ENCODE data around the gene OR56A4.
"Not testable (repeated sequence)": the region's sequence is repeated elsewhere in the genome, so short reads cannot be mapped to it uniquely, and the experiment has no call there.

OR56A4 gene, protein sequence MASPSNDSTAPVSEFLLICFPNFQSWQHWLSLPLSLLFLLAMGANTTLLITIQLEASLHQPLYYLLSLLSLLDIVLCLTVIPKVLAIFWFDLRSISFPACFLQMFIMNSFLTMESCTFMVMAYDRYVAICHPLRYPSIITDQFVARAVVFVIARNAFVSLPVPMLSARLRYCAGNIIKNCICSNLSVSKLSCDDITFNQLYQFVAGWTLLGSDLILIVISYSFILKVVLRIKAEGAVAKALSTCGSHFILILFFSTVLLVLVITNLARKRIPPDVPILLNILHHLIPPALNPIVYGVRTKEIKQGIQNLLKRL

DNA sequence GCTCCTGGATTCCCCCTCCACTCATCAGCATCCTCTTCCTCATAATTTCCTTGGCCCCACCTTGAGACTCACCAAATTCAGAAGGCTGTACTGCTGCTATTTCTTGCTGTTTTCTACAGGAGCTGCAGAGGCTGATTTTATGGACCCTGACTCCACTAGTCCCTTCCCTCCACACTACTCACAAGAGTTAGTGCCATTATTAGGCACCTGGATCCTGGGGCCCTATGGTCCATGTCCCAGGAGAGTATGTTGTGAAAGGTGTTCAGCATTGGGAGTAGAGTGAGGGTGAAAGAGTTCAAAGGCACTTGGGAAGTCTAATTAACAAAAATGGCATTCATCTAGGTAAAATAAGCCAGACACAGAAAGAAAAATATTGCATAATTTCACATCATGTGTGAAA, at the start of gene OR56A4:
TSS of gene OR56A4 (minus strand) at position 101 of the 400 bp plus-strand sequence. CDS start 3,954 bp downstream, outside the sequence.
- no peak for DNase-seq

DNA sequence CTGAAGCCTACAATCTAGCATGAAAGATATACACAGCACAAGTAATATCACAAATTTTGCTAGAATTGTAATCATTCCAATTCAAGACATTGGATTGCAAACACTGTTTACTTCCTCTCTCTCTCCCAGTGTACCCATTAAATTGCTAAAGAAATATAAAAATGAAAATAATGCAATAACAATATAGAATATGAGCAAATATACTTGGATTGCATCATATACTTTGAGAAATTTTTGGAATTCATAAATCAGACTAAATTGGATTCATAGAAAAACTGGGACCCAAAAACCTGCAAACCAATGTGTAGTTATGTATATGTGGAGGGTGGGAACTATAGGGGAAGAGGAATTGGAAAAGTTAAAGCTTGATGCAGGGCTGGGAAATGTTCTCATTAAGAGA, 48.8 kb upstream of the OR56A4 start:
- DNase-seq: no peak

DNA sequence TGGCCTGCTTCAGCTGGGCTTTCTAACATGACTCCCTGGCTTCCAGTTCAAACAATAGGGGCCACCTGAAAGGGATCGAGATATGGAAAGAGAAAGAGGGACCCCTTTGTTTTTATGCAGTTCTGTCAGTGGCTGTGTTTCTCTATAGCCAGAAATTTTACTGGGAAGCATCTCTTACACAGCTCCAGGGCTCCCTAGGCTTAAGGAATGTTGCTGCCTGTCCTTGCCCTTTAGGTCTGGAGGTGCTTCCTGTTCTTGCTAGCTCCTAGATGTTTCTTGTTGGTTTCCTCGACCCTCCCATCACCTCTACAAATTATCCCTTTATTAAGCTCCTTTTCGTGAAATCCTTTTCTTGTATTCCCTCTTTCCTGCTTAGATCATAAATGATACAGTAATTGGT, 45.6 kb upstream of the OR56A4 start:
- DNase-seq: no peak

DNA sequence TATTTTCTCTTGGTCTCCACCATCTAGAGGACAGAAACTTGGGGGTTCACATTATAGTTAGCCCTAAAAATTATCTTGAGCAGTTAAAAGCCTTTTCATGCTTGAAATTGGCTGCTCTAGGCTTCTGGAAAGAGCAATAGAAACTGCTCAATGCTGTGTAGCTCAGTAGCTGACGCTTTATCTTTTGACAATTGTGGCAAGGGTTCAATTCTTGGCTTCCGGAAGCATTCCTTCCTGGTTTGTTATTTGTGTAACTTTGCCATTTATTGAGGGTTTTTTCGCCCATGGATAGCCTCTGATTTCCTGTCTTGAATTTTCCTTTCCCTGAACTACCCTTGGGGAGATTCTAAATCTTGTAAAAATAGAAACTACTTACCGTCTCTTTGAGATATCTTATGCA, 34.1 kb upstream of the OR56A4 start:
- DNase-seq: no peak

DNA sequence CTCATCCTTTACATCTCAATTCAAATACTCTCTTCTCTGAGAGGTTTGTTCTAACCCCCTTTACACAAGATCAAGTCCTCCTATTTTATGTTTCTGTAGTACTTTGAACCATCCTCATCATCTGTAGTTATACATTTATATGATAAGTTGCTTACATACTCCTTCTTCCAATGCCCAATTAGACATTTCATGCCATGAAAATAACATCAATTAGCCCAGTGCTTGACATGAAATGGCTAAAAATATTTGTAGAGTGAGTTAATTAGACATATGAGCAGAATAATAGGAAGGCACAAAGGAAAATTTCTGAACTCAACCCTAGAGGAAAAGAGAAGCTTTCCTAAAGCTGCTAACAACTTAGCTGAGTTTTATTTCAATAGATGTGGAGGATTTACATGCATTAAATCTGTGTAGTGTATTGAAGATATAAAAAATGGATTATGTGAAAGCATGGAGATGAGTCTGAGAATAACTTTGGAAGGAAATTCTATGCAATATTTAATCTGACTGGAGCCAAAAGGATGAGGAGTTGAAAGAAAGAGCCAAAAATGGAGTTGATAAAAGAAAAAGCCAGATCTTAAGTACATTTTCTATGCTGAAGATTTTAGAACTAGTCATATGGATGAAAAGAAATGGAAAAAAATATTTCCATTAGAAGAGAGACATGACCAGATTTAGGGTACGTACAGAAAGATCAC, 24.1 kb upstream of the OR56A4 start, which contains the start of gene OR56A1:
TSS of gene OR56A1 (minus strand) at position 51 of the 698 bp plus-strand sequence. CDS start 3,066 bp downstream, outside the sequence.
- no peak for DNase-seq

DNA sequence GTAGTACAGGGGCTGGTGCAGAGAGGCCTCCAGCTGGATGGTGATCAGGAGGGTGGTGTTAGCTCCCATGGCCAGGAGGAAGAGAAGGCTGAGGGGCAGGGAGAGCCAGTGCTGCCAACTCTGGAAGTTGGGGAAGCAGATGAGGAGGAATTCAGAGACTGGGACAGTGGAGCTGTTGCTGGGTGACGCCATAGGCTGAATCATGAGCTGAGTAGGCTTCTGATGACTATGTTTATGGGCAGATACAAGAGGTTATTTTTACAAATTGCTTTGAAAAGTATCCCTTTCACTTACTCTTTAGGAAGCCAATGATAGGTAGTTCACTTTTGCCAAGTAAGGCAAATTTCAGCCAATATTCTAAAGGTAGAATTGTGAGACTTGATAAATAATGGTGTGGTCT, 20.8 kb upstream of the OR56A4 start:
- no peak for DNase-seq

DNA sequence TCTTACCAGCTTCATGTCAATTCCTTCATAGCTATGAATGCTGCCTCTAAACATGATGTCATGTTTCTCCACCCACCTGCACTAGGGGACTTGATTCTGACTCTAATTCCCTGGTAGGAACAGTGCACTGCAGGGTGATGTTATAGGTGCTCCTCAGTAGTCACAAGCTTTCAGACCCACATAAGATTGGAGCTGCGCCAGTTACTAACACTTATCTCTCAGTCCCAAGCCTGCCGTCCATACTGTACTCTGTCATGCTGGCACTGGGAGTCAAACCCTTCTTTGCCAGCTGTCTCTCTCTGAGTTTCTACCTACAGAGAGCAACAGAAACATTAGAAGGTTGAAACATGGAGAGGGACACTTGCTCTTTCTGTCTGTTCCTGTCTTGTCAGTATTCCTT, 18.3 kb upstream of the OR56A4 start:
- no peak for DNase-seq

DNA sequence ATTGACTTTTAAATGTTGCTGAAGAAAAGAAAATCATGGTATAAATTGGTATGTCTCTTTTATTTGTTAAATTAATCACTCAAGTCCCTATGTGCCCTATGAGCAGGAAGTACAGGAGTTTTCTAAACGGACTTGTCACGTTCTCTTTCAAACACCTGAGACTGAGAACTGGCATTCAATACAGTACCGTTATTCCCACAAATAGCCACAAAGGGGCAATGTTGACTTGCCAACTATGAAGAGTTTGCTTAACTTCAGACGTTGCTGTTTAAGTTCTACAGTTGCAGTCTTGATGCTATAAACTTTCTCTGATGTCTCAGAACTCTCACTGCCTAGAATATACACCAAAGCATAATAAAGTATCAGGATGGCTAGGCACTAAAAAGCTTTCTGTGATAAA, 16.2 kb upstream of the OR56A4 start:
- DNase-seq: no peak

DNA sequence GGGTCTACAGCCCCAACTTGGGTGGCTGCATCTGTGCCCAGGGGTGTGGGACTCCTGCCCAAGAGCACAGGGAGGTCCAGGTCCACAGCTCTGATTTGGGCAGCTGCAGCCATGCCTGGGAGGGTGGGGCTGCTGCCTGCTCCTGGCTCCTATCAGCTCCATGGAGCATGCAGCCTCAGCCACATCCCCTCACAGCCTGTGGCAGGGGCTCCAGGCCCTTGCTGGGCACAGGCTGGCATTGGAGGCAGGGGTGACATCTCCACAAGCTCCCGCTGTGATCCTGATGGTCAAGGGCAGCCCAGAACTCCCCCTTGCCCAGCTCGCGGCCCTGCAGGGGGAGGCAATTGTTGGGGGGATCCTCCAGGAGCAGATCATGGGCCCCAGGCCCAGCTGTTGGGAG, 6.3 kb upstream of the OR56A4 start:
- DNase-seq: no peak

DNA sequence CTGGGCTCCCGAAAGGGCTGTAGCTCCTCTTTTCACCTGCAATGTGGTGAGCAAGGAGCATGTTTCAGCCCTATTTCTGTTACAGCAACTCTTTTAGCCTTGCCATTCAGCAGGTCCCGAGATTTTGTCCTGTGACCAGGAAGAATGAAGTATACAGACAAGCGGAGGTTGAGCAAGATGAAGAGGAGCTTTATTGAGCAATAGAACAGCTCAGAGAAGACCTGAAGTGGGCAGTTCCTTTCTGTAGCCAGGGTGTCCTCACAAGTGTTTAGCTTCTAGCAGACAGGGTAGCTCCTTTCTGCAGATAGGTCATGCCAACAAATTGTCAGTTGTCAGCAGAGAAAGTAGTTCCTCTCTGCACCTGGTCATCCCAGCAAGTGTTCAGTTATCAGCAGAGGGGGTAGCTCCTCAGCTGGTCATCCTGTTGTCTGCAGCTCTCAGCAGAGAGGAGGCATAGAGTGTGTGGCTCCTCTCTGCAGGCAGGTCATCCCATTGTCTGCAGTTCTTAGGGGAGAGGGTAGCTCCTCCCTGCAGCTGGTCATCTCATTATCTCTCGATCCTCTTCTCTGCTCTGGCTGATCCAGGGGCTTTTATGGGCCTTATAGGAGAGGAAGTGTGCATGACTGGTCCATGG, 5.4 kb upstream of the OR56A4 start:
- no peak for DNase-seq

DNA sequence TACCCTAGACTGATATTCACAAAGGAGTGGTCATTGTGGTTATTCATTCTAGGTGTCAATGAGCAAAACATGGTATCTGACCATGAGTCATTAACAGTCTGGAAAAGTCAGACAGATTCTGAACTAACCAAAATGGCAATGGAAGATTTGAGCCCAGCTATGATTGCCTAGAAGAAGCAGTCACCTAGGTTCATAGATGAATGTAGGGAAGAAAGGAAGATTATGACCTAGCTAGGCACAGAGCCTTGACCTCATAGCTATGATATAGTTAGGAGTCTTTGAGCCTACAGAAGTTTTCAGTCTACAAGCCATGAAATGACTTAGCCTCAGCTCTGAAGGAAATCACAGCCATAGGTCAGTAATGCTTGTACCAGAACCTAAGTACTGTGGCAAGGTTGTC, 351 bp downstream of the OR56A4 start:
- no peak for DNase-seq

DNA sequence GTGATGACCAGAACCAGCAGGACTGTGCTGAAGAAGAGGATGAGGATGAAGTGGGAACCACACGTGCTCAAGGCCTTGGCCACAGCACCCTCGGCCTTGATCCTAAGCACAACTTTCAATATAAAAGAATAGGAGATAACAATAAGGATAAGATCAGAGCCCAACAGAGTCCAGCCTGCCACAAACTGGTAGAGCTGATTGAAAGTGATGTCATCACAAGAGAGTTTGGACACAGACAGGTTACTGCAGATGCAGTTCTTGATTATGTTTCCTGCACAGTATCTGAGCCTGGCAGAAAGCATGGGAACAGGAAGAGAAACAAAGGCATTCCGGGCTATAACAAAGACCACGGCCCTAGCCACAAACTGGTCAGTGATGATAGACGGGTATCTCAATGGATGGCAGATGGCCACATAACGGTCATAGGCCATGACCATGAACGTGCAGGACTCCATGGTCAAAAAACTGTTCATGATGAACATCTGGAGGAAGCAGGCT, 4.5 kb downstream of the OR56A4 start:
- DNase-seq: no peak

DNA sequence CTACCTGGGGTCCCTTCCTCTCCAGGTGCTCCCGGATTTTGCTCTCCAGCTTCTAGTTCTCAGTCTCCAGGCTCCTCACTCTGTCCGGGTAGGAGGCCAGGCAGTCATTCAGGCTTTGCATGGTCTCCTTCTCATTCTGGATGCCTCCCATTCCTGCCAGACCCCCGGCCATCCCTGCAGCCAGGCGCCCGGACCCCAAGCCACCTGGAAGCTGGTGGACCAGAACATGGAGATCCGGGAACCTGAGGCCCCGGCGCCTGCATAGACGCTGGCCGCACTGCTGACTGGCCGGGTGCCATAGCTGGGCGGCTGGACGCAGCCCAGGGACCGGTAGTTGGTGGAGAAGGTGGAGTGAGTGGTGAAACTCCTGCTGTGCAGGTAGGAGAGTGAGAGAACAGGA, 12.0 kb downstream of the OR56A4 start:
- DNase-seq: no peak

DNA sequence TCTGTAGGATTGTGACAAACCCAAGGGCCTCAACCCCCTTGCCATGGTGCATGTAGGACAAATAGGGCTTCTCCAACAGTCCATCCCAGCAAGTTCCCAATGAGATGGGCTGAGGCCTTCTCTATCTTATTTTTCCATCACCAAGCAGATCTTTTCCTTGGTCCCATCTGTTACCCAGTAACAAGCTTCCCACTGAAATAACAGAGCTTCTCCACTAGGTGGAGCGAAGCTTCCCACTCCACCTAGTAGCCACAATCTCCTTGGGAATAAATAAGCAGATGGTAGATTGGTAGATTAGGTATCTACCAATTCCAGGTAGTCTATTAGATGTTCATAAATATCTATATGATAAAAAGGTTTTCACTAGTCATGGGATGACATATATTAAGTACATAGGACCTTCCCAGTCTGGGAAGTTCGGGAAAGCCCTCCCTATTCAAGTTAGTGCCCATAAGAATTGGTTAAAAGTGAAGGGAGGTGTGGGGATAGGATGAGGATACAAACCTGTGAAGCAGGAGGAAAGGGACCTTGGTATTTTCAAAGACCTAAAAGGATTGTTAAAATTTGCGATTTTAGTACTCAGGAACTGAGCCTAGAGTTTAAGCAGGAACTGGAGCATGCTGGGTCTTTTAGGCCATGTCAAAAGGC, 14.0 kb downstream of the OR56A4 start:
- no peak for DNase-seq

DNA sequence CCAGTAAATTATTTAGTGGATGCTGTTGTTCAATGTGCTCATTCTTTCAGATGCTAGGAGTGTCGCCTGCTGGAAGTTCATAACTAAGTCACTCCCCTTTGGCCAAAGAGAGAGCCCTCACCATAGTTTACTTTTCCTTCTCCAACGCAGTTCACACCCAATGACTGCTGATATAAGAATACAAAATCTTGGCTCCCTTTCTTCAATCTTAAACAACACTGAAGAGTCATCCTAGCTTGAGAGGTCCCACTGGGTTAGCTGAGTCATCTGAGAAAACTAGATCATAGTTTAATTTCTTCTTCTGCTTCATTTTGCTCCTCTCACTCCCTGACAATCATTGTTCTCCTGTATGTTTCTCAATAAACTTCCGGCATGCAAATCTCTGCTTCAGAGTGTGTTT, 14.6 kb downstream of the OR56A4 start:
- no peak for DNase-seq

DNA sequence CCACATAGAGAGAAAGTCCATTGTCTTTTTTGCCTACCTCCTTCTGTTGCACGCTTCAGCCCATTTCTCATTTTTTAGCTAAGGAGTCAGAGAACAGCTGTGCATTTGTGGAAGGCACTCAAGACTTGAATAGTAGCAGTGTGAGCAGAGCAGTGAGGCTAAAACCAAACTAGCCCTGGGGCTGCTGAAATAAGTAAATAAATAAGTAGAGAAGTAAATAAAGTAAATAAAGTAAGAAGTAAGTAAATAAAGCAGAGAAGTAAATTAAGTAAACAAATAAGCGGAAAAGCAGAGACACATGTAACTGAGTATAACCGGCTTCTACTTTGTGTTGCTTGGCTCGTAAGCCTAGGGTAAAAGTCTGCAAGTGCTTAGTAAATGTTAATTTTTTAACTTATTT, 17.5 kb downstream of the OR56A4 start:
- no peak for DNase-seq

DNA sequence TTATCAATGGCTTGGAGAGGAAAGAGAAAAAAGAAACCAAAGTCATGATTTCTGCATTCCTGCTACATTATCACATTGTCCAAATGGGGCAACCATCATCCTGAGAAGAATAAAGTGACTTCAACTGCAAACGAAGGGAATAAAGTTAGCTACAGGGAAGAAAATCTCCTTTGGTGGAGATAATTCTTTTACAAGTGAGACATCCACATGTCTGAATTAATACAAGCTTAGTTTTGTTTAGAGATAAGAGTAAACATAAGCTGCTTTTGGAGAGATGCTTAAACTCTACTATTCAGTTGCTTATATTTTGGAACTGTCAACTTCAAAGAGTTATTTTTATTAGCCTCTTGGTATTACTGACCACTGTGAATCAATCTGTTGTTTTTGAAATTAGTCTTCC, 19.9 kb downstream of the OR56A4 start, which contains the start of gene OR52L1:
TSS of gene OR52L1 (minus strand) at position 101 of the 400 bp plus-strand sequence. CDS start at position 46, 55 bp downstream.
- DNase-seq: no peak

DNA sequence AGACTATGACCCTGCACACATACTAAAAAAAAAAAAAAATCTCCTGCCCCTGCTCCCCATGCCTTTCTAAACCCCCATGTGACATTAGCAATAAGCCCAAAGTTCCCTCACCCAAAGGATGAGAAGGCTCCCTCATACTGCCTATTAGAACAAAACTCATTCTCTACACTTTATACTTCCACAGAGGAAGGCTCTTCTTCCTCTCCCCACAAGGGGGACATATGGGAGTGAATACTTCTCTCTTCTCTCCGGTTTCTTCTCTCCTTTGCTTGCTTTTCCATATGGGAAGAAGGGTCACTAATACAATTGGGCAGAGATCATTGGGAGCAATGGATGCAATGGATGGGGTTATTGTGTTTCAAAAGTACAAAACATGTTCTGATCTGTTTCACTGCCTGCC, 23.3 kb downstream of the OR56A4 start:
- no peak for DNase-seq

DNA sequence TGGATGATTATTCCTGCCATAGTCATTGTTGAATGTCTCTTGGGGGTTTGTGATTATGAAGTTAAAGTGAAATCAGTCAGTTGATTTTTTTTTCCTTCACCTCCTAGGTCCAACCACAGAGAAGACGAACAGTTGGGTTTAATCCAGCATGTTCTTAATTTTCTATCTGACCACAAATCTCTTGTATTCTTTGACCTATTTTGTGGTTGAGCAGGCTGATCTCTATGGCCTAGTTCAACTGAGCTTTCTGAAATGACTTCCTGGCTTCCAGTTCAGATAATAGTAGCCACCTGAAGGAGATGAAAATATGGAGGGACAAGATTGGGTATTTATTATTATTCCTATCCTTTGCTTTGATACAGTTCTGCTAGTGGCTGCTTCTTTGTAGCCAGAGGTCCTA, 33.2 kb downstream of the OR56A4 start:
- DNase-seq: no peak

DNA sequence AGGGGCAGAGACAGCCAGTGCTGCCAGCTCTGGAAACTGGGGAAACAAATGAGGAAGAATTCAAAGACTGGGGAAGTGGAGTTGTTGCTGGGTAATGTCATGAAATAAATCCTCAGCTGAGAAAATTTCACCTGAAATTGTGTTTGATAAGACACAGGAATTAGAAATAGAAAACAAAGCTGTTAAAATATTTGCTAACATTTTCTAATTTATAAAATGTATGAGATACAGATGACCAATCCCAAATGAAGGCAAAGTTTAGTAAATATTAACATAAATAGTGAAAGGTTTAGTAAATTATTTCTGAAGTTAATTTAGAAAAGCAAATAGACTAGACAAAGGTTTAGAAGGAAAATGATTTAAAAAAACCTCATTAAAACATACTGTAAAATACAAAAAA, 38.4 kb downstream of the OR56A4 start, which contains the start of gene OR56A5:
TSS of gene OR56A5 (minus strand) at position 101 of the 400 bp plus-strand sequence. CDS start at position 101, 0 bp downstream.
- DNase-seq: no peak

DNA sequence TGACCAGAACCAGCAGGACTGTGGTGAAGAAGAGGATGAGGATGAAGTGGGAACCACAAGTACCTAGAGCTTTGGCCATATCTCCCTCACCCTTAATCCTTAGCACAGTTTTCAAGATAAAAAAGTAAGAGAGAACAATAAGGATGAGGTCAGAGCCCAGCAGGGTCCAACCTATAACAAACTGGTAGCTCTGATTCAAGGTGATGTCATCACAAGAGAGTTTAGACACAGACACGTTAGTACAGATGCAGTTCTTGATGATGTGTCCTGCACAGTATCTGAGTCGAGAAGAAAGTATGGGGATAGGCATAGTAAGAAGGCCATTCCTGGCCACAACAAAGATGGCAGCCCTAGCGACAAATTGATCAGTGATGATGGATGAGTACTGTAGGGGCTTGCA, 39.0 kb downstream of the OR56A4 start:
- no peak for DNase-seq

DNA sequence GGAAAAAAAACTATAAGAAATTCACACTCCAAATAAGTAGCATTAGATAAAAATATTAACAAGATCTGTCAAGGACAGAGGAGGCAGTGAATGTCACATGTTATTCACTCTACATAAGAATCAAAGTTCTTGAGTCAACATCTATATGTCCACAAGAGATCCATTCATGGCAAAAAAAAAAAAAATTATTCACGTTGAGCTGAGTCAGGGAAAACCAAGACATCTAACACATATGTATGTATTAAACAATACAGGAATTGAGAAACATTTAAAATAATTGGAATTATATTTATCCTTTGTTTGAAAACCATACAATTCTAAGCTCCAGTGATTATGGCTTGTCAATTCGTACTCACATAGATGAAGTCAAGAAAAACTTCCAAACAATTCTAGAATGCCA, 39.8 kb downstream of the OR56A4 start:
- no peak for DNase-seq

DNA sequence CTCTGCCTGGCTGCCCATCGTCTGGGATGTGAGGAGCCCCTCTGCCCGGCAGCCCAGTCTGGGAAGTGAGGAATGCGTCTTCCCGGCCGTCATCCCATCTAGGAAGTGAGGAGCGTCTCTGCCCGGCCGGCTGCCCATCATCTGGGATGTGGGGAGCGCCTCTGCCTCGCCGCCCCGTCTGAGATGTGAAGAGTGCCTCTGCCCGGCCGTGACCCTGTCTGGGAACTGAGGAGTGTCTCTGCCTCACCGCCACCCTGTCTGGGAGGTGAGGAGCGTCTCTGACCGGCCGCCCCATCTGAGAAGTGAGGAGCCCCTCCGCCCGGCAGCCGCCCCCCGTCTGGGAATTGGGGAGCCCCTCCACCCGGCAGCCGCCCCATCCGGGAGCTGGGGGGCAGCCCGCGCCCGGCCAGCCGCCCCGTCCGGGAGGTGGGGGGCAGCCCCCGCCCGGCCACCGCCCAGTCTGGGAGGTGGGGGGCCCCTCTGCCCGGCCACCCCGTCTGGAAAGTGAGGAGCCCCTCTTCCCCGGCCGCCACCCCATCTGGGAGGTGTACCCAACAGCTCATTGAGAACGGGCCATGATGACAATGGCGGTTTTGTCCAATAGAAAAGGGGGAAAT, 45.9 kb downstream of the OR56A4 start:
- DNase-seq: not testable (repeated sequence)
